GM18502 (cell line): Measurements from ENCODE around the gene ANKS1A.

Experiments used
- ATAC-seq: cut with Tn5 transposase; IDR thresholded peaks from one replicate; pipeline ENCODE4 v1.9.1; 2021; ENCODE audit warnings: mild to moderate bottlenecking; ENCODE audit not compliant: unreplicated experiment, poor library complexity

The ANKS1A gene

GRCh38 chr6:35078226-35078850 lies 189.3 kb downstream of the ANKS1A start:
- ATAC-seq, result no peak

- ATAC-seq, result no peak
Observed at GRCh38 chr6:35078896-35079295, 189.8 kb downstream of the ANKS1A start.

GRCh38 chr6:35079311-35080000 lies 190.4 kb downstream of the ANKS1A start:
- no peak for ATAC-seq

- ATAC-seq, result no peak
Observed at GRCh38 chr6:35080016-35080680, 191.1 kb downstream of the ANKS1A start.

GRCh38 chr6:35080821-35081425 lies 191.9 kb downstream of the ANKS1A start:
- ATAC-seq, result no peak

- no peak for ATAC-seq
Observed at GRCh38 chr6:35081426-35081851, 192.4 kb downstream of the ANKS1A start.

- no peak for ATAC-seq
Observed at GRCh38 chr6:35082046-35082732, 193.1 kb downstream of the ANKS1A start.

- ATAC-seq, result no peak
Observed at GRCh38 chr6:35082733-35083403, 193.8 kb downstream of the ANKS1A start.

- ATAC-seq, result no peak
Observed at GRCh38 chr6:35083507-35083906, 194.5 kb downstream of the ANKS1A start.

GRCh38 chr6:35084041-35084491 lies 195.0 kb downstream of the ANKS1A start:
- no peak for ATAC-seq

- no peak for ATAC-seq
Observed at GRCh38 chr6:35084511-35085203, 195.6 kb downstream of the ANKS1A start.

GRCh38 chr6:35085359-35086281 lies 196.6 kb downstream of the ANKS1A start:
- no peak for ATAC-seq

- ATAC-seq, result no peak
Observed at GRCh38 chr6:35086282-35086632, 197.2 kb downstream of the ANKS1A start.

GRCh38 chr6:35086636-35087360 lies 197.7 kb downstream of the ANKS1A start:
- no peak for ATAC-seq

GRCh38 chr6:35087361-35088280 lies 198.6 kb downstream of the ANKS1A start:
- no peak for ATAC-seq

GRCh38 chr6:35088281-35089215 lies 199.5 kb downstream of the ANKS1A start:
- ATAC-seq, result no peak
